ENCODE results near the gene ADAMTSL3. TPM values are rescaled to one million over a fixed set of nuclear protein-coding genes. Genes with fewer than 3 reads are reported as not detected.

The ADAMTSL3 gene
- total and polyA plus RNA-seq, 2 of the 8 experiments (the other 6 are each of a cell fraction or from before 2014, with no cell fraction given) = 0.35 to 1.4 TPM

- H2BK20ac ChIP-seq (ENCODE audit: low read length) = no peak overlapping the region
- no peak overlapping the region for H2BK12ac ChIP-seq (ENCODE audit: low read depth, low read length)
- H3K79me1 ChIP-seq (ENCODE audit: low read depth, low read length) = no peaks in the 10 kb centered on the region
- no peak overlapping the region for H2BK5ac ChIP-seq (ENCODE audit: low read depth, low read length)
- DNase-seq (ENCODE audit: low read depth in 1 of 2, low spot score in 2 of 2) = no peak
- H3K9me3 ChIP-seq (ENCODE audit: insufficient read depth in 2 of 2, low read depth in 1 of 2, low read length in 1 of 2) = no peaks in the 10 kb centered on the region
- no peaks in the 10 kb centered on the region for H4K20me1 ChIP-seq (replicated peaks in 1 of 2; ENCODE audit: control insufficient read depth in 1 of 2, insufficient read depth in 2 of 2, low read length in 2 of 2)
- H3K27me3 ChIP-seq (replicated peaks in 1 of 4; ENCODE audit: control insufficient read depth in 3 of 4, extremely low read depth in 1 of 4, insufficient read depth in 3 of 4, low read length in 3 of 4) = no peaks in the 10 kb centered on the region
- no peak overlapping the region for H3K4me2 ChIP-seq (ENCODE audit: insufficient read depth in 1 of 2, low read depth in 2 of 2, low read length in 2 of 2)
- no peak overlapping the region for H2BK120ac ChIP-seq (replicated peaks; ENCODE audit: low read depth, low read length)
- H3K27ac ChIP-seq (ENCODE audit: low read depth, low read length) = no peak overlapping the region
- ChIA-PET POLR2A (ENCODE audit: partially characterized antibody) (no interaction called here), CTCF (ENCODE audit: partially characterized antibody) (interaction anchor here (1.1 to 1.2 kb wide), 3 partner anchors 11 to 118 kb away, joined by 3 to 6 read pairs (median 4); no protein-coding TSS in a partner anchor)
- no peaks in the 10 kb centered on the region for H3K79me2 ChIP-seq (ENCODE audit: control insufficient read depth in 1 of 2, insufficient read depth in 2 of 2, low read length in 2 of 2)
- H3K18ac ChIP-seq (ENCODE audit: extremely low read depth, low read length) = no peak overlapping the region
- H4K91ac ChIP-seq (replicated peaks; ENCODE audit: insufficient read length, low read length) = no peak overlapping the region
- H2BK15ac ChIP-seq (ENCODE audit: low read length) = no peak overlapping the region
- no peak overlapping the region for H3K56ac ChIP-seq (replicated peaks; ENCODE audit: insufficient read length, low read depth, low read length)
- H3K36me3 ChIP-seq (ENCODE audit: control insufficient read depth in 2 of 4, insufficient read depth in 4 of 4, low read length in 3 of 4) = no peaks in the 10 kb centered on the region
- TF ChIP-seq CEBPB (IDR thresholded peaks at IDR 0.05; ENCODE audit: low read depth, low read length) (no peak), ATF2 (IDR thresholded peaks at IDR 0.05; ENCODE audit: low read length) (no peak), CTCF (IDR thresholded peaks at IDR 0.05; ENCODE audit: control extremely low read depth in 1 of 3, insufficient read depth in 1 of 3, low read depth in 1 of 3, low read length in 3 of 3) (no peak), CREB1 (IDR thresholded peaks at IDR 0.05) (no peak), TBP (IDR thresholded peaks at IDR 0.05; ENCODE audit: low read depth, low read length) (no peak), RFX5 (IDR thresholded peaks at IDR 0.05; ENCODE audit: borderline replicate concordance, low read depth, low read length) (no peak), JUND (IDR thresholded peaks at IDR 0.05; ENCODE audit: low read length) (no peak), RBBP5 (IDR thresholded peaks at IDR 0.05; ENCODE audit: borderline replicate concordance, low read depth, low read length) (no peak), SIN3A (conservative IDR thresholded peaks at IDR 0.05 in 1 of 2, IDR thresholded peaks at IDR 0.05 in 1 of 2; ENCODE audit: low read depth in 1 of 2, low read length in 2 of 2) (no peak), SP1 (IDR thresholded peaks at IDR 0.05; ENCODE audit: low read depth, low read length) (no peak)
- no peak overlapping the region for H4K5ac ChIP-seq (ENCODE audit: insufficient read length, low read depth, low read length)
- no peak overlapping the region for H3K4me3 ChIP-seq (ENCODE audit: extremely low read depth in 1 of 4, insufficient read depth in 2 of 4, low read depth in 3 of 4, low read length in 4 of 4)
- no peaks in the 10 kb centered on the region for H3K23me2 ChIP-seq (ENCODE audit: low read depth, low read length)
- H3K23ac ChIP-seq (ENCODE audit: insufficient read length) = no peak overlapping the region
- 100% methylated on average over 1 of the region's 1 CpG; no CpG with 5 or more reads in 1 of the 2 experiments for WGBS, 2 experiments (ENCODE audit: extremely low coverage in 1 of 2, insufficient coverage in 1 of 2, insufficient read length in 1 of 2, insufficient replicate concordance in 2 of 2, low coverage in 1 of 2, low lambda C conversion rate in 2 of 2, missing lambda C conversion rate in 1 of 2)
- no peak overlapping the region for H3K14ac ChIP-seq (ENCODE audit: insufficient read length)
- no peak overlapping the region for H3K9ac ChIP-seq (replicated peaks in 1 of 4; ENCODE audit: extremely low read depth in 1 of 4, low read depth in 3 of 4, low read length in 3 of 4)
- peaks cover 0 to 4% (median 0%) of the 10 kb centered on the region in 4 experiments; a peak in 1 of 7 replicates for H3K4me1 ChIP-seq (replicated peaks in 1 of 4; ENCODE audit: control insufficient read depth in 3 of 4, insufficient read depth in 4 of 4, low read length in 3 of 4)
- no peak overlapping the region for H4K8ac ChIP-seq (ENCODE audit: extremely low read depth, insufficient read depth, low read length)
- no peak overlapping the region for H2AK5ac ChIP-seq (ENCODE audit: low read depth, low read length)
- FAIRE-seq = no peak
- no peak overlapping the region for H2AFZ ChIP-seq (ENCODE audit: low read length)
- no peak overlapping the region for H3K4ac ChIP-seq (replicated peaks; ENCODE audit: insufficient read length, low read depth, low read length)
Measured at GRCh38 chr15:83955806-83956265, 301.9 kb downstream of the ADAMTSL3 start.
